Measurements from ENCODE around the gene SYT1. TPM values are rescaled to one million over a fixed set of nuclear protein-coding genes. Genes with fewer than 3 reads are reported as not detected.

SYT1 gene
- total RNA-seq, 1 experiment from 2014 or later: 44.9 TPM

DNA sequence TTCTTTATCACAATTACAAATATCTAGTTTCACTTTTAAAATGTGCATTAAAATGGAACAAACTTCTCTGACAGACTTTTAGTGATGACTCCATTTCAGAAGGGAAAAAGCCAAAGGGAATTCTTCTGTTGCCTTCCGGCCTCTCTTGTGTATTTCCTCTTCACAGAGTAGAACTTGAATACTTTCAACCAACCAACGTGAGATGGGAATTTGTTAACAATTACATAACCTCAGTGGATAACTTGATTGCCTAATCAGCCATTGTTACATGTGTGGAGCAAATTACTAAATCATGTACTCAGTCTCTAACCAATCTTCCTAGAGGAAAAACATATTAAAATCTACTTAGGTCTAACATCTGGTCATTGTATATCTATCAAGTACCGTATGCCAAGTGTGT is 291.1 kb downstream of the SYT1 start:
- ATAC-seq (no peak), DNase-seq (ENCODE audit: low read depth, low spot score) (no peak)
- RAD21 ChIA-PET (ENCODE audit: low non-redundant PET in 1 of 2, low total read pairs in 2 of 2, uncharacterized antibody in 2 of 2, unreplicated experiment in 2 of 2): no interaction called here
- Histone ChIP-seq H3K79me2 (ENCODE audit: insufficient read depth, low read length) (no peaks in the 10 kb centered on the region), H4K20me1 (ENCODE audit: insufficient read depth) (no peaks in the 10 kb centered on the region), H3K9me3 (ENCODE audit: control insufficient read depth in 1 of 2, insufficient read depth in 1 of 2, low read depth in 1 of 2, low read length in 2 of 2) (no peaks in the 10 kb centered on the region), H3K4me1 (ENCODE audit: control insufficient read depth in 1 of 2, insufficient read depth in 2 of 2, low read length in 2 of 2) (no peaks in the 10 kb centered on the region), H3K27me3 (ENCODE audit: insufficient read depth, low read length) (no peaks in the 10 kb centered on the region), H3K27ac (ENCODE audit: low read depth, low read length) (no peak overlapping the region), H3K4me2 (ENCODE audit: low read length) (no peak overlapping the region), H2AFZ (ENCODE audit: low read depth, low read length, poor library complexity, severe bottlenecking) (no peak overlapping the region), H3K9ac (ENCODE audit: low read length) (no peak overlapping the region), H3K4me3 (replicated peaks in 1 of 2; ENCODE audit: low read depth in 1 of 2, low read length in 2 of 2) (no peak overlapping the region), H3K9me2 (ENCODE audit: insufficient read depth) (no peaks in the 10 kb centered on the region), H3K36me3 (ENCODE audit: control insufficient read depth in 1 of 2, insufficient read depth in 2 of 2, low read length in 2 of 2) (no peaks in the 10 kb centered on the region)
- TF ChIP-seq POLR2A (IDR thresholded peaks at IDR 0.05; ENCODE audit: borderline replicate concordance, extremely low read depth, insufficient read depth, insufficient read length) (no peak), YY1 (IDR thresholded peaks at IDR 0.05; ENCODE audit: extremely low read depth, insufficient replicate concordance, low read depth, low read length) (no peak), ZFX (IDR thresholded peaks at IDR 0.05) (no peak), POLR2AphosphoS5 (IDR thresholded peaks at IDR 0.05; ENCODE audit: low read depth, low read length) (no peak), RAD21 (IDR thresholded peaks at IDR 0.05; ENCODE audit: low read depth) (no peak)
- TF ChIP-seq, protein P1, sequence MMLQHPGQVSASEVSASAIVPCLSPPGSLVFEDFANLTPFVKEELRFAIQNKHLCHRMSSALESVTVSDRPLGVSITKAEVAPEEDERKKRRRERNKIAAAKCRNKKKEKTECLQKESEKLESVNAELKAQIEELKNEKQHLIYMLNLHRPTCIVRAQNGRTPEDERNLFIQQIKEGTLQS (IDR thresholded peaks at IDR 0.05): no peak
- TF ChIP-seq, protein P2, sequence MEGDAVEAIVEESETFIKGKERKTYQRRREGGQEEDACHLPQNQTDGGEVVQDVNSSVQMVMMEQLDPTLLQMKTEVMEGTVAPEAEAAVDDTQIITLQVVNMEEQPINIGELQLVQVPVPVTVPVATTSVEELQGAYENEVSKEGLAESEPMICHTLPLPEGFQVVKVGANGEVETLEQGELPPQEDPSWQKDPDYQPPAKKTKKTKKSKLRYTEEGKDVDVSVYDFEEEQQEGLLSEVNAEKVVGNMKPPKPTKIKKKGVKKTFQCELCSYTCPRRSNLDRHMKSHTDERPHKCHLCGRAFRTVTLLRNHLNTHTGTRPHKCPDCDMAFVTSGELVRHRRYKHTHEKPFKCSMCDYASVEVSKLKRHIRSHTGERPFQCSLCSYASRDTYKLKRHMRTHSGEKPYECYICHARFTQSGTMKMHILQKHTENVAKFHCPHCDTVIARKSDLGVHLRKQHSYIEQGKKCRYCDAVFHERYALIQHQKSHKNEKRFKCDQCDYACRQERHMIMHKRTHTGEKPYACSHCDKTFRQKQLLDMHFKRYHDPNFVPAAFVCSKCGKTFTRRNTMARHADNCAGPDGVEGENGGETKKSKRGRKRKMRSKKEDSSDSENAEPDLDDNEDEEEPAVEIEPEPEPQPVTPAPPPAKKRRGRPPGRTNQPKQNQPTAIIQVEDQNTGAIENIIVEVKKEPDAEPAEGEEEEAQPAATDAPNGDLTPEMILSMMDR (IDR thresholded peaks at IDR 0.05 in 2 of 3, conservative IDR thresholded peaks at IDR 0.05 in 1 of 3; ENCODE audit: borderline replicate concordance in 1 of 3, insufficient read depth in 1 of 3, low read depth in 2 of 3, low read length in 2 of 3): no peak
- CTCF ChIA-PET: no interaction called here
- intact Hi-C loops (cut with micrococcal nuclease): no loop called here
- POLR2A ChIA-PET: no interaction called here
- BruUV-seq (replicated peaks): no TSS peak

DNA sequence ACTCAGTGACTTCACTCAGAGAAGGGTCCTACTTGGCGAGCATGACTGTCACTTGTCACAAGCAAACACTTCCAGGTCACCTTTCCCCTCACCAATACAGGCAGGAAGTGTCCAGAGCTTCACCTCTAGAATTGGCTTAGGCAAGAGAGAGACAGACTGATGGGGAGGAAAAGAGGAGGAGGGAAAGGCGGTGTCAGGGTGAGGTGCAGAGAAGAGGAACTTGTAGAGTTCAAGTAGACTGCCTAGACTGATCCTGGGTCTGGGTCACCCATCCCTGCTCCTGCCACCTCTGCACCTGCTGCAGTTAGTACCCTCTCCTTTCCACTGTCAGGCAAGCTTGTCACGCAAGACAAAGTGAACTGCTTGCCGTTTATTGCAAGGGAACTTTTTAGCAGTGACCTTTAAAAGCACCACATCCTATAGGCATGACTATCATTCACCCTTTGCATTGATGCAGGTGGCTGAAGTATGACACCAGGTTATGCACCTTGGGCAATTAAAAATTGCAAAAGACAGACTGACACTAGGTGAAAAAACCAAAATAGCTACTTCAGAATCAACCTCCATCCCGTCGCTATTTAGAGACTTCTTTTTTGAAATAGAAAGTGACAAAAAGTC is 292.4 kb downstream of the SYT1 start:
- Histone ChIP-seq H3K27me3 (ENCODE audit: insufficient read depth, low read length) (no peaks in the 10 kb centered on the region), H3K4me3 (replicated peaks in 1 of 2; ENCODE audit: low read depth in 1 of 2, low read length in 2 of 2) (no peak overlapping the region), H3K4me2 (ENCODE audit: low read length) (no peak overlapping the region), H3K9me2 (ENCODE audit: insufficient read depth) (no peaks in the 10 kb centered on the region), H3K79me2 (ENCODE audit: insufficient read depth, low read length) (no peaks in the 10 kb centered on the region), H4K20me1 (ENCODE audit: insufficient read depth) (no peaks in the 10 kb centered on the region), H3K36me3 (ENCODE audit: control insufficient read depth in 1 of 2, insufficient read depth in 2 of 2, low read length in 2 of 2) (no peaks in the 10 kb centered on the region), H3K9me3 (ENCODE audit: control insufficient read depth in 1 of 2, insufficient read depth in 1 of 2, low read depth in 1 of 2, low read length in 2 of 2) (no peaks in the 10 kb centered on the region), H3K27ac (ENCODE audit: low read depth, low read length) (no peak overlapping the region), H2AFZ (ENCODE audit: low read depth, low read length, poor library complexity, severe bottlenecking) (no peak overlapping the region), H3K4me1 (ENCODE audit: control insufficient read depth in 1 of 2, insufficient read depth in 2 of 2, low read length in 2 of 2) (no peaks in the 10 kb centered on the region), H3K9ac (ENCODE audit: low read length) (no peak overlapping the region)
- intact Hi-C loops (cut with micrococcal nuclease): no loop called here
- ChIA-PET RAD21 (ENCODE audit: low non-redundant PET in 1 of 2, low total read pairs in 2 of 2, uncharacterized antibody in 2 of 2, unreplicated experiment in 2 of 2) (no interaction called here), POLR2A (no interaction called here), CTCF (no interaction called here)
- no TSS peak for BruUV-seq (replicated peaks)
- DNase-seq (ENCODE audit: low read depth, low spot score): no peak
- ATAC-seq: no peak
- TF ChIP-seq, protein P3, sequence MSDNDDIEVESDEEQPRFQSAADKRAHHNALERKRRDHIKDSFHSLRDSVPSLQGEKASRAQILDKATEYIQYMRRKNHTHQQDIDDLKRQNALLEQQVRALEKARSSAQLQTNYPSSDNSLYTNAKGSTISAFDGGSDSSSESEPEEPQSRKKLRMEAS (IDR thresholded peaks at IDR 0.05): no peak
- TF ChIP-seq ELF1 (IDR thresholded peaks at IDR 0.05; ENCODE audit: borderline replicate concordance, low read depth) (no peak), JUND (IDR thresholded peaks at IDR 0.05) (no peak), SIN3A (IDR thresholded peaks at IDR 0.05; ENCODE audit: low read depth) (no peak), CEBPB (IDR thresholded peaks at IDR 0.05; ENCODE audit: low read depth) (no peak), ZFX (IDR thresholded peaks at IDR 0.05) (no peak), POLR2A (IDR thresholded peaks at IDR 0.05; ENCODE audit: borderline replicate concordance, extremely low read depth, insufficient read depth, insufficient read length) (no peak), RAD21 (IDR thresholded peaks at IDR 0.05; ENCODE audit: low read depth) (no peak), POLR2AphosphoS5 (IDR thresholded peaks at IDR 0.05; ENCODE audit: low read depth, low read length) (no peak), CBX3 (IDR thresholded peaks at IDR 0.05; ENCODE audit: low read depth) (no peak), SP1 (IDR thresholded peaks at IDR 0.05; ENCODE audit: low read depth) (no peak), TCF7L2 (IDR thresholded peaks at IDR 0.05; ENCODE audit: borderline replicate concordance, extremely low read depth, insufficient read depth, insufficient read length) (no peak)
- TF ChIP-seq, protein P4, sequence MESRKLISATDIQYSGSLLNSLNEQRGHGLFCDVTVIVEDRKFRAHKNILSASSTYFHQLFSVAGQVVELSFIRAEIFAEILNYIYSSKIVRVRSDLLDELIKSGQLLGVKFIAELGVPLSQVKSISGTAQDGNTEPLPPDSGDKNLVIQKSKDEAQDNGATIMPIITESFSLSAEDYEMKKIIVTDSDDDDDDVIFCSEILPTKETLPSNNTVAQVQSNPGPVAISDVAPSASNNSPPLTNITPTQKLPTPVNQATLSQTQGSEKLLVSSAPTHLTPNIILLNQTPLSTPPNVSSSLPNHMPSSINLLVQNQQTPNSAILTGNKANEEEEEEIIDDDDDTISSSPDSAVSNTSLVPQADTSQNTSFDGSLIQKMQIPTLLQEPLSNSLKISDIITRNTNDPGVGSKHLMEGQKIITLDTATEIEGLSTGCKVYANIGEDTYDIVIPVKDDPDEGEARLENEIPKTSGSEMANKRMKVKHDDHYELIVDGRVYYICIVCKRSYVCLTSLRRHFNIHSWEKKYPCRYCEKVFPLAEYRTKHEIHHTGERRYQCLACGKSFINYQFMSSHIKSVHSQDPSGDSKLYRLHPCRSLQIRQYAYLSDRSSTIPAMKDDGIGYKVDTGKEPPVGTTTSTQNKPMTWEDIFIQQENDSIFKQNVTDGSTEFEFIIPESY (IDR thresholded peaks at IDR 0.05; ENCODE audit: extremely low read depth, insufficient replicate concordance, low read length): no peak
- TF ChIP-seq, protein P1 (IDR thresholded peaks at IDR 0.05): no peak

Data from HCT116 (cell line).